Ectodermal cell (in vitro differentiated cells): ENCODE measurements around the gene DLG3.

Experiments used
- H3K27ac ChIP-seq: 2 replicates; pipeline ENCODE4 v1.7.0; 2013; ENCODE audit warnings: mild to moderate bottlenecking, low read depth, low read length; ENCODE audit not compliant: insufficient read depth, poor library complexity, severe bottlenecking
- H3K27me3 ChIP-seq: 2 replicates; pipeline ENCODE4 v1.7.0; 2013; ENCODE audit warnings: mild to moderate bottlenecking, low read length; ENCODE audit not compliant: insufficient read depth, control insufficient read depth, poor library complexity, severe bottlenecking
- H3K36me3 ChIP-seq: one replicate; pipeline ENCODE4 v1.7.0; 2013; ENCODE audit warnings: low read length; ENCODE audit not compliant: control insufficient read depth, insufficient read depth
- H3K4me1 ChIP-seq: one replicate; pipeline ENCODE4 v1.7.0; 2013; ENCODE audit warnings: low read length; ENCODE audit not compliant: control insufficient read depth, insufficient read depth
- H3K4me3 ChIP-seq: 2 replicates; pipeline ENCODE4 v1.7.0; 2013; ENCODE audit warnings: low read depth, low read length, control low read depth; ENCODE audit not compliant: insufficient read depth
- H3K9me3 ChIP-seq: 2 replicates; pipeline ENCODE4 v1.7.0; 2013; ENCODE audit warnings: mild to moderate bottlenecking, low read length, moderate library complexity; ENCODE audit not compliant: control insufficient read depth
- WGBS, 2 experiments: methylation state at CpG; one replicate each; pipeline ENCODE4 v1.1.7; 2013; ENCODE audit warnings: missing lambda C conversion rate in 2 of 2; 5-methylcytosine and 5-hydroxymethylcytosine counted together

DLG3 gene

GRCh38 chrX:70485466-70485865 lies 40.8 kb downstream of the DLG3 start:
- peaks cover 6% of the 10 kb centered on the region for H3K36me3 ChIP-seq
- no peaks in the 10 kb centered on the region for H3K27me3 ChIP-seq
- H3K9me3 ChIP-seq: no peaks in the 10 kb centered on the region
- peaks cover 3% of the 10 kb centered on the region for H3K4me1 ChIP-seq
- no peak overlapping the region for H3K27ac ChIP-seq
- WGBS, 2 experiments: 93 to 96% methylated on average over 7 of the region's 7 CpGs
- H3K4me3 ChIP-seq: no peak overlapping the region

- H3K36me3 ChIP-seq: peaks cover 20% of the 10 kb centered on the region
- no peak overlapping the region for H3K4me3 ChIP-seq
- H3K9me3 ChIP-seq: no peaks in the 10 kb centered on the region
- WGBS, 2 experiments: 88 to 95% methylated on average over 2 of the region's 2 CpGs
- no peak overlapping the region for H3K27ac ChIP-seq
- no peaks in the 10 kb centered on the region for H3K4me1 ChIP-seq
- H3K27me3 ChIP-seq: no peaks in the 10 kb centered on the region
Measured at GRCh38 chrX:70488856-70489255, 44.2 kb downstream of the DLG3 start.

GRCh38 chrX:70494441-70494840 lies 49.8 kb downstream of the DLG3 start:
- no peaks in the 10 kb centered on the region for H3K4me1 ChIP-seq
- H3K36me3 ChIP-seq: peaks cover 29% of the 10 kb centered on the region
- H3K9me3 ChIP-seq: no peaks in the 10 kb centered on the region
- no peak overlapping the region for H3K27ac ChIP-seq
- no peak overlapping the region for H3K4me3 ChIP-seq
- 91 to 97% methylated on average over 3 to 4 of the region's 4 CpGs for WGBS, 2 experiments
- no peaks in the 10 kb centered on the region for H3K27me3 ChIP-seq

GRCh38 chrX:70496491-70496890 lies 51.9 kb downstream of the DLG3 start:
- Histone ChIP-seq H3K9me3 (no peaks in the 10 kb centered on the region), H3K27ac (no peak overlapping the region), H3K4me3 (no peak overlapping the region), H3K27me3 (no peaks in the 10 kb centered on the region), H3K36me3 (peaks cover 38% of the 10 kb centered on the region), H3K4me1 (no peaks in the 10 kb centered on the region)
- 90 to 96% methylated on average over 5 of the region's 5 CpGs for WGBS, 2 experiments

- no peaks in the 10 kb centered on the region for H3K27me3 ChIP-seq
- H3K9me3 ChIP-seq: no peaks in the 10 kb centered on the region
- WGBS, 2 experiments: 94 to 98% methylated on average over 3 of the region's 3 CpGs
- no peaks in the 10 kb centered on the region for H3K4me1 ChIP-seq
- no peak overlapping the region for H3K4me3 ChIP-seq
- no peak overlapping the region for H3K27ac ChIP-seq
- peaks cover 38% of the 10 kb centered on the region for H3K36me3 ChIP-seq
Measured at GRCh38 chrX:70497026-70497425, 52.4 kb downstream of the DLG3 start.

- peaks cover 30% of the 10 kb centered on the region for H3K36me3 ChIP-seq
- WGBS, 2 experiments: 92 to 95% methylated on average over 2 of the region's 2 CpGs
- H3K9me3 ChIP-seq: no peaks in the 10 kb centered on the region
- no peak overlapping the region for H3K4me3 ChIP-seq
- H3K4me1 ChIP-seq: no peaks in the 10 kb centered on the region
- H3K27ac ChIP-seq: no peak overlapping the region
- no peaks in the 10 kb centered on the region for H3K27me3 ChIP-seq
Measured at GRCh38 chrX:70498129-70498528, 53.5 kb downstream of the DLG3 start.

GRCh38 chrX:70500826-70501225 lies 56.2 kb downstream of the DLG3 start:
- no peaks in the 10 kb centered on the region for H3K9me3 ChIP-seq
- peaks cover 12% of the 10 kb centered on the region for H3K36me3 ChIP-seq
- no peak overlapping the region for H3K27ac ChIP-seq
- no peaks in the 10 kb centered on the region for H3K27me3 ChIP-seq
- 89 to 93% methylated on average over 4 of the region's 4 CpGs for WGBS, 2 experiments
- no peak overlapping the region for H3K4me3 ChIP-seq
- H3K4me1 ChIP-seq: no peaks in the 10 kb centered on the region

- WGBS, 2 experiments: 94 to 96% methylated on average over 6 of the region's 6 CpGs
- Histone ChIP-seq H3K27ac (no peak overlapping the region), H3K9me3 (no peaks in the 10 kb centered on the region), H3K4me1 (no peaks in the 10 kb centered on the region), H3K27me3 (no peaks in the 10 kb centered on the region), H3K36me3 (peaks cover 12% of the 10 kb centered on the region), H3K4me3 (no peak overlapping the region)
Measured at GRCh38 chrX:70504772-70505450, 60.3 kb downstream of the DLG3 start.

- Histone ChIP-seq H3K27ac (no peak overlapping the region), H3K9me3 (no peaks in the 10 kb centered on the region)
- WGBS, 2 experiments: 81 to 92% methylated on average over 4 of the region's 4 CpGs
Measured at GRCh38 chrX:70505451-70505841, 60.8 kb downstream of the DLG3 start.

GRCh38 chrX:70508296-70508911 lies 63.8 kb downstream of the DLG3 start:
- no peaks in the 10 kb centered on the region for H3K9me3 ChIP-seq
- no peaks in the 10 kb centered on the region for H3K4me1 ChIP-seq
- H3K36me3 ChIP-seq: no peaks in the 10 kb centered on the region
- 44 to 45% methylated on average over 5 of the region's 6 CpGs for WGBS, 2 experiments
- H3K4me3 ChIP-seq: no peak overlapping the region
- no peak overlapping the region for H3K27ac ChIP-seq
- no peaks in the 10 kb centered on the region for H3K27me3 ChIP-seq

More at GRCh38 chrX:70505451-70505841, 60.8 kb downstream of the DLG3 start:
- peaks cover 10% of the 10 kb centered on the region for H3K36me3 ChIP-seq
- H3K4me3 ChIP-seq: no peak overlapping the region
- no peaks in the 10 kb centered on the region for H3K27me3 ChIP-seq
- no peaks in the 10 kb centered on the region for H3K4me1 ChIP-seq
